Measurements from ENCODE around the gene PTPRO. TPM values are rescaled to one million over a fixed set of nuclear protein-coding genes. Genes with fewer than 3 reads are reported as not detected.
A peak's percentile ranks its signal among the peaks of the same experiment; 100 is the strongest.

The PTPRO gene
- polyA plus RNA-seq, 4 donors: 7.0 to 271 (median 199) TPM

GRCh38 chr12:15520083-15520482, 197.8 kb downstream of the PTPRO start:
- DNase-seq (ENCODE audit: low read depth in 4 of 4, low spot score in 3 of 4): no peak

- no peak for DNase-seq (ENCODE audit: low read depth in 4 of 4, low spot score in 3 of 4)
Observed at GRCh38 chr12:15520844-15521243, 198.5 kb downstream of the PTPRO start.

- peak in 2 of 4 donors; percentile 35 to 40 for DNase-seq (ENCODE audit: low read depth in 4 of 4, low spot score in 3 of 4)
Observed at GRCh38 chr12:15522574-15523187, 200.4 kb downstream of the PTPRO start.

- DNase-seq (ENCODE audit: low read depth in 4 of 4, low spot score in 3 of 4): no peak
Observed at GRCh38 chr12:15525441-15525840, 203.1 kb downstream of the PTPRO start.

- DNase-seq (ENCODE audit: low read depth in 4 of 4, low spot score in 3 of 4): no peak
Observed at GRCh38 chr12:15526033-15526432, 203.7 kb downstream of the PTPRO start.

GRCh38 chr12:15527201-15528080, 205.1 kb downstream of the PTPRO start:
- DNase-seq (ENCODE audit: low read depth in 4 of 4, low spot score in 3 of 4): no peak

- no peak for DNase-seq (ENCODE audit: low read depth in 4 of 4, low spot score in 3 of 4)
Observed at GRCh38 chr12:15528666-15529065, 206.4 kb downstream of the PTPRO start.

DNA sequence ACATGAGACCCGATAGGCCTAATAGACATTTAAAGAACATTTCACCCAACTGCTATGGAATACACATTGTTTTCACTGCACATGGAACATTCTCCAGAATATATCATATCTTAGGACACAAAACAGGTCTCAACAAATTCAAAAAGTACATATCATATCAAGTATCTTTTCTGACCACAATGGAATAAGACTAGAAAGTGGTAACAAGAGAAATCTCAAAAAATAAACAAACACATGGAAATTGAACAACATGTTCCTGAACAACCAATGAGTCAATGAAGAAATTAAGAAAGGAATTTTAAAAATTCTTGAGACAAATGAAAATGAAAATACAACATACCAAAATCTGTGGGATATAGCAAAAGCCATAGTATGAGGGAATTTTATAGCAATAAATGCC, 208.1 kb downstream of the PTPRO start:
- DNase-seq (ENCODE audit: low read depth in 4 of 4, low spot score in 3 of 4): no peak

DNA sequence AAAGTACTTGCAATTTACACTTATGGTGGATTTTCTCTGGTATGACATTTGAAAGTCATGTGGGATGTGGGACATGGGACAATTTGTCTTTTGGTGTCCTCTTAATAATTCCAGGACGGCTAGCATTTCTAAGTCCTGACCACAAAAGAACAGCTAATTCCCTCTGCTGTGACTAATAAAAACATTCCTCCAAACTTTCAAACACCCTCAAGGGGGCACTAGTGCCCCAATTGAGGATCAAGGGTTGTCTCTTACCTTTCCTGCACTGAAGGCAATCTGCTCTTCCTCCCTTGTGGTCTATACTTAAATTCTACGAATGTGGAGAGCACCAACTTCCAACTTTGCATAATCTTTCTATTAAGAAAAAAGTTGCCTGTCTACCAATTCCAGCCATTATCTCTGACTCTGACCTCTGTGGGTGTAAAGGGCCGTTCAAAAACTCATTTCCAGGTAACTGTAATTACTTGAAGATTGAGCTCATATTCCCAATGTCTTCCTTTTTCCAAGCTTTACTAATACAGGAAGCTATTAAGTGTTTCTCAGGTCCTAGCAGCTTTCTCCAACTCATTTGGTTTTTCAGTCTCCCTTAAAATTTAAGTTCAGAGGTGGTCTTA, 210.2 kb downstream of the PTPRO start:
- DNase-seq (ENCODE audit: low read depth in 4 of 4, low spot score in 3 of 4): no peak

GRCh38 chr12:15534322-15534721, 212.0 kb downstream of the PTPRO start:
- DNase-seq (ENCODE audit: low read depth in 4 of 4, low spot score in 3 of 4): no peak

DNA sequence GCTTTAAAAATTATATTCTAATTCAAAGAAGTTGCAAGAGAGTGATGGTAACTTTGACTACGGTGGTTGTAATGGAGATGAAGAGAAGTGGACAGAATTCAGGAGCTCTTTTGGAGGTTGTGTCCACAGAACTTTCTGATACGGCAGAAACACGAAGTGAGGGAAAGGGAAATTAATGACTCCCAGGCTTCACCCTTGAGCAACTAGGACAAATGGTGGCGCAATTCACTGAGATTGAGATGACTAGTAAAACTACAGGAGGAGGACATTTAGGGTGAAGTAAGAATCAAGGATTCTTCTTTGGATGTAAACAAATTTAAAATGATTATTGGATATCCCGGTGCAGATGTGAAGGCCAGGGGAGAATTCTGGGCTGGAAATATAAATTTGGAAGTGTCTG, 212.6 kb downstream of the PTPRO start:
- DNase-seq (ENCODE audit: low read depth in 4 of 4, low spot score in 3 of 4): no peak

DNA sequence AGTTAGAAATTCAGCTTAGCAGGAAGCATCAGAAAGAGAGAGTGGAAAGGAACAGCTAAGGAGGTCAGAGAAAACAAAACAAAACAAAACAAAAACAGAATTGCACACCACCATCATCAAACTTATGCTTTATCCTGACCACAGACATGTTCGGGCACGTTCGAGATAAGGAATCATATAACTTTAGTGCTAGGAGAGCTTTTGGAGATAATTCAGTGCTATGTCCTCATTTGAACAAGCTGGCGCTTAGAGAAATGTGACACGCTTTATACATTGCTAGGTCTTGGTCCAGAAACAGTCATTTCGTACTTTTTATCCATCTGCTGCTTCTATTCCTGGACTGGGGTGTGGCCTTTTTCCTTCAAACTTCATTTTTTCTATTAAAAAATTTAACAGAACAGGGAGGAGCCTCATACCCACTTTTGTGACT, 213.1 kb downstream of the PTPRO start:
- DNase-seq (ENCODE audit: low read depth in 4 of 4, low spot score in 3 of 4): no peak

- no peak for DNase-seq (ENCODE audit: low read depth in 4 of 4, low spot score in 3 of 4)
Observed at GRCh38 chr12:15536446-15536845, 214.1 kb downstream of the PTPRO start.

GRCh38 chr12:15538881-15539280, 216.6 kb downstream of the PTPRO start:
- DNase-seq (ENCODE audit: low read depth in 4 of 4, low spot score in 3 of 4): no peak

DNA sequence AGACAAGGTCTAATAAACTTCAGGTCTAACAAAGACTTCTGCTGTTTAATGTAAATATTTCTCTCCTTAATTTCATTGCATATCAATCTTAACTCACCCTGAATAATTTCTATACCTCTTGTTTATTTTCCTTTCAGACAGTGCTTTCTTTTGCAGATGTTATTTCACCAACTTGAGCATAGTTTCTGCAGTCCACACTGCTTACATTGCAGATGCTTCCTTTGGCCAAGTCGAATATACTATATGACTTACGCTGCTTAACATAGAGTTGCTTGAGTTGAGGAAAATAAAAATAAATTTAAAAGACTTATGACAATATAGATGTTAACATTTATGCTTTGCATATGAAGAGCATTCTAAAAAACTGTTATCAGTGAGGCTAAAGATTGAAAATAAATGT, 217.7 kb downstream of the PTPRO start:
- DNase-seq (ENCODE audit: low read depth in 4 of 4, low spot score in 3 of 4): no peak

GRCh38 chr12:15540469-15540872, 218.2 kb downstream of the PTPRO start:
- DNase-seq (ENCODE audit: low read depth in 4 of 4, low spot score in 3 of 4): no peak

DNA sequence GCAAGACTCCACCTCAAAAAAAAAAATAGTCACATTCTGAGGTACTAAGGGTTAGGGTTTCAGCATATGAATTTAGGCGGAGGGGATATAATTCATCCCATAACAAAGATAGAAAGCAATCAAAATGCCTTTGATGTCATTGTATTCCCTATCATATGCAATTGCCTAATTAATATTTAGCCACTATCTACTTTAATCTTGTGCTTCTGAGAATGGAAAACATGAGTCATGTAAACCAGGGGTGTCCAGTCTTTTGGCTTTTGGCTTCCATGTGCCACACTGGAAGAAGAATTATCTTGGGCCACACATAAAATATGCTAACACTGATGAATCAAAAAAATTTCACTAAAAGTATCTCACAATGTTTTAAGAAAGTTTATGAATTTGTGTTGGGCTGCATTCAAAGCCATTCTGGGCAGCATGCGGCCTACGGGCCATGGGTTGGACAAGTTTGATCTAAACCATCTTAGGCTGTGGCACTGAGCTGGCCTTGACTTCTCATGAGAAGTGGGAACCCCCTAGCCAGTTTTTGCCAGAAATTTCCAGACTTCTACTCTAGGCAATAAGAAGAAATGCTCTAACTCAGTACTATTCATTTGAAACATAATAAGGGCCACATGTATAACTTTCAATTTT, 219.8 kb downstream of the PTPRO start:
- DNase-seq (ENCODE audit: low read depth in 4 of 4, low spot score in 3 of 4): no peak

GRCh38 chr12:15543347-15543746, 221.0 kb downstream of the PTPRO start:
- DNase-seq (ENCODE audit: low read depth in 4 of 4, low spot score in 3 of 4): no peak

DNA sequence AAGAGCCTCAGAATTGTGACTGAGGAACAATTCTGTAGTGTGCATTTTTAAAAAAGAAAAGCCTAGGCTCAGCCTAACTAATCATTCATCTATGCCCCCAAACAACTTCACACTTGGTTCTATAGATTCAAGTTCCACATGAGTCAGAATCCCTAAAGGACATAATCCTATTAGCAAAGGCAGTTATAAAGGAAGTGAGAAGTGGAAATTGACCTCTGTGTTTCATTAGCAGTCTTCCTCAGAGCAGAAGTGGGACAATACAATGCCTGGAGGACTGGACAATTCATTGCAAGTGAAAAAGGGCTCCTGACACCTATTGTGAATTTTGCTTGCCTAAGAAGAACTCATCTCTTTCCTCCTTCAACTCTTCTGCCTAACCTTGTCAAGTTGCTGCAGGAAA, 222.3 kb downstream of the PTPRO start:
- DNase-seq (ENCODE audit: low read depth in 4 of 4, low spot score in 3 of 4): no peak

DNA sequence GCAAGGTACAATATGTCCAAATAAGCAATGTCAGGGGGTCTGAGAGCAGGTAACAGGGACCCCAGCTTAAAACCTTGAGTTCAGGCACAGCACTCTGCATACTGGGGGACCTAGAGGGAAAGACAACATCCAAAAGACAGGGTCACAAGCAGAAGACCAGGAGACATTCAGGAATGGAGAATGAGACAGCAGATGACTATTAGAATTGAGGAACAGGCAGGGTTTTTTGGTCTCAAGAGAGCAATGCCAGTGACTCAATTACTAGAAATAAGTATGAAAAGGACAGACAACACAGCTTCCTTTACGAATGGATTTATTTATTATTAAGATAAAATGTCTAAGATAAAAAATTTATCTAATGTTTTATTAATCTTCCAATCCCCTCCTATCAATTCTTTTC, 223.0 kb downstream of the PTPRO start:
- DNase-seq (ENCODE audit: low read depth in 4 of 4, low spot score in 3 of 4): no peak

- no peak for DNase-seq (ENCODE audit: low read depth in 4 of 4, low spot score in 3 of 4)
Observed at GRCh38 chr12:15546102-15546701, 223.9 kb downstream of the PTPRO start.
